Erythroblast (primary cell): ENCODE data around the gene PIK3C2A.
"Not testable (repeated sequence)": the region's sequence is repeated elsewhere in the genome, so short reads cannot be mapped to it uniquely, and the experiment has no call there.

ENCODE experiments used
- GATA1 ChIP-seq: IDR thresholded peaks from 2 replicates; pipeline ENCODE4 v1.6.1; 2011; ENCODE audit warnings: low read depth, mild to moderate bottlenecking, control low read depth, low read length, moderate library complexity
- POLR2A ChIP-seq: IDR thresholded peaks from 2 replicates; pipeline ENCODE4 v1.6.1; 2011; ENCODE audit warnings: mild to moderate bottlenecking, low read length

DNA sequence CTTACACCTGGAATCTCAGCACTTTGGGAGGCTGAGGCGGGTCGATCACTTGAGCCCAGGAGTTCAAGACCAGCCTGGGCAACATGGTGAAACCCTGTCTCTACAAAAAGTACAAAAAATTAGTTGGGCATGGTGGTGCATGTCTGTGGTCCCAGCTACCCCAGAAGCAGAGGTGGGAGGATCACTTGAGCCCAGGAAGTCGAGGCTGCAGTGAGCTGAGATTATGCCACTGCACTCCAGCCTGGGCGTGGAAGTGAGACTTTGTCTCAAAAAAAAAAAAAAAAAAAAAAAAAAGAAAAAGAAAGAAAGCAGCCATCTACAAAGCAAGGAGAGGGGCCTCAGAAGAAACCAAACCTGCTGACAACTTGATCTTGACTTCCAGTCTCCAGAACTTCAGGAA is 32.1 kb upstream of the PIK3C2A start:
- not testable (repeated sequence) for TF ChIP-seq POLR2A, GATA1
